H1 (cell line): ENCODE data around the gene CDC42EP3. TPM values are rescaled to one million over a fixed set of nuclear protein-coding genes. Genes with fewer than 3 reads are reported as not detected.

Source experiments
- CTCF ChIA-PET: fragments of 300-600 bp; sonication (Branson Sonifier 250); formaldehyde crosslinking; loops from one replicate; lab custom pipeline; 2021; ENCODE audit not compliant: partially characterized antibody; lab: Charles Lee
- POLR2A ChIA-PET: fragments of 300-600 bp; sonication (Branson Sonifier 250); formaldehyde crosslinking; loops from one replicate; lab custom pipeline; 2021; ENCODE audit warnings: inconsistent platforms; ENCODE audit not compliant: partially characterized antibody; lab: Charles Lee
- DNase-seq, 2 experiments: peaks; one replicate each; pipeline versions ENCODE4 v3.0.0 to v3.0.0-alpha.2; 2010 to 2022; ENCODE audit warnings: low spot score in 2 of 2, low read depth in 1 of 2, mixed read lengths in 1 of 2
- FAIRE-seq: peaks from 2 replicates; lab custom pipeline; 2011; peaks lifted over from hg19 to GRCh38; lab: Jason Lieb, UNC
- H2AFZ ChIP-seq: 2 replicates; pipeline ENCODE4 v1.8.1; 2012; ENCODE audit warnings: low read length, inconsistent platforms
- H2AK5ac ChIP-seq: 2 replicates; pipeline ENCODE4 v1.6.1; 2013; ENCODE audit warnings: low read depth, low read length
- H2BK120ac ChIP-seq: replicated peaks from 2 replicates; pipeline ENCODE3; 2013; ENCODE audit warnings: low read depth, low read length, inconsistent platforms
- H2BK12ac ChIP-seq: 2 replicates; pipeline ENCODE4 v1.6.1; 2013; ENCODE audit warnings: low read depth, low read length
- H2BK15ac ChIP-seq: 2 replicates; pipeline ENCODE4 v1.6.1; 2013; ENCODE audit warnings: low read length
- H2BK20ac ChIP-seq: 2 replicates; pipeline ENCODE4 v1.6.1; 2013; ENCODE audit warnings: low read length
- H2BK5ac ChIP-seq: 2 replicates; pipeline ENCODE4 v1.6.1; 2013; ENCODE audit warnings: low read depth, low read length
- H3K14ac ChIP-seq: 2 replicates; pipeline ENCODE4 v1.6.1; 2013; ENCODE audit warnings: inconsistent platforms; ENCODE audit not compliant: insufficient read length
- H3K18ac ChIP-seq: 2 replicates; pipeline ENCODE4 v1.6.1; 2013; ENCODE audit warnings: low read length; ENCODE audit errors: extremely low read depth
- H3K23ac ChIP-seq: 2 replicates; pipeline ENCODE4 v1.6.1; 2013; ENCODE audit warnings: inconsistent platforms; ENCODE audit not compliant: insufficient read length
- H3K23me2 ChIP-seq: 2 replicates; pipeline ENCODE4 v1.6.1; 2013; ENCODE audit warnings: low read depth, low read length
- H3K27ac ChIP-seq: 2 replicates; pipeline ENCODE4 v1.6.1; 2011; ENCODE audit warnings: low read depth, low read length, inconsistent platforms
- H3K27me3 ChIP-seq, 4 experiments: replicated peaks in 1 of 4; 1 replicate in 1 of 4; 2 replicates in 3 of 4; pipeline versions ENCODE4 v1.6.1 to v1.8.1; 2011 to 2013; ENCODE audit warnings: low read length in 3 of 4, mild to moderate bottlenecking in 3 of 4, inconsistent platforms in 2 of 4, mixed read lengths in 2 of 4, moderate library complexity in 1 of 4; ENCODE audit not compliant: control insufficient read depth in 3 of 4, insufficient read depth in 3 of 4; ENCODE audit errors: extremely low read depth in 1 of 4
- H3K36me3 ChIP-seq, 4 experiments: 2 replicates each; pipeline versions ENCODE4 v1.6.1 to v1.8.1; 2011 to 2013; ENCODE audit warnings: mild to moderate bottlenecking in 4 of 4, low read length in 3 of 4, moderate library complexity in 2 of 4, control low read depth in 1 of 4, inconsistent platforms in 1 of 4; ENCODE audit not compliant: insufficient read depth in 4 of 4, control insufficient read depth in 2 of 4
- H3K4ac ChIP-seq: replicated peaks from 2 replicates; pipeline ENCODE3; 2013; ENCODE audit warnings: low read length, low read depth, mixed read lengths, inconsistent platforms; ENCODE audit not compliant: insufficient read length
- H3K4me1 ChIP-seq, 4 experiments: replicated peaks in 1 of 4; 1 replicate in 1 of 4; 2 replicates in 3 of 4; pipeline versions ENCODE4 v1.6.1 to v1.8.1; 2011 to 2013; ENCODE audit warnings: low read length in 3 of 4, inconsistent platforms in 2 of 4, mixed read lengths in 1 of 4; ENCODE audit not compliant: insufficient read depth in 4 of 4, control insufficient read depth in 3 of 4
- H3K4me2 ChIP-seq, 2 experiments: 2 replicates each; pipeline versions ENCODE4 v1.6.1 to v1.8.1; 2011 to 2013; ENCODE audit warnings: low read depth in 2 of 2, low read length in 2 of 2, control low read depth in 1 of 2, inconsistent platforms in 1 of 2, mild to moderate bottlenecking in 1 of 2; ENCODE audit not compliant: insufficient read depth in 1 of 2
- H3K4me3 ChIP-seq, 4 experiments: fragments of 200-600, 300-600 bp in 1 of 4; sonication (generic), shearing (Covaris generic), sonication (Bioruptor Twin) in 1 of 4; 2 replicates each; pipeline versions ENCODE4 v1.5.1 to v1.8.1; 2011 to 2016; ENCODE audit warnings: low read length in 4 of 4, low read depth in 3 of 4, control low read depth in 2 of 4, inconsistent platforms in 2 of 4, mild to moderate bottlenecking in 2 of 4, mixed read lengths in 1 of 4, moderate library complexity in 1 of 4; ENCODE audit not compliant: insufficient read depth in 2 of 4; ENCODE audit errors: extremely low read depth in 1 of 4
- H3K56ac ChIP-seq: replicated peaks from 2 replicates; pipeline ENCODE3; 2013; ENCODE audit warnings: low read depth, mild to moderate bottlenecking, mixed read lengths, low read length, inconsistent platforms; ENCODE audit not compliant: insufficient read length
- H3K79me1 ChIP-seq: 2 replicates; pipeline ENCODE4 v1.6.1; 2013; ENCODE audit warnings: low read depth, low read length, control low read depth
- H3K79me2 ChIP-seq, 2 experiments: 2 replicates each; pipeline versions ENCODE4 v1.6.1 to v1.8.1; 2012 to 2013; ENCODE audit warnings: low read length in 2 of 2, mild to moderate bottlenecking in 2 of 2, inconsistent platforms in 1 of 2; ENCODE audit not compliant: insufficient read depth in 2 of 2, control insufficient read depth in 1 of 2
- H3K9ac ChIP-seq, 4 experiments: replicated peaks in 1 of 4; 1 replicate in 1 of 4; 2 replicates in 3 of 4; pipeline versions ENCODE4 v1.6.1 to v1.8.1; 2011 to 2013; ENCODE audit warnings: low read depth in 3 of 4, low read length in 3 of 4, control low read depth in 2 of 4, mild to moderate bottlenecking in 2 of 4, moderate library complexity in 2 of 4, inconsistent platforms in 1 of 4; ENCODE audit errors: extremely low read depth in 1 of 4
- H3K9me3 ChIP-seq, 2 experiments: 2 replicates each; pipeline versions ENCODE4 v1.6.1 to v1.8.1; 2012 to 2013; ENCODE audit warnings: mild to moderate bottlenecking in 2 of 2, moderate library complexity in 2 of 2, control low read depth in 1 of 2, inconsistent platforms in 1 of 2, low read depth in 1 of 2, low read length in 1 of 2, mixed read lengths in 1 of 2; ENCODE audit not compliant: insufficient read depth in 2 of 2
- H4K20me1 ChIP-seq, 2 experiments: replicated peaks in 1 of 2; 2 replicates each; pipeline versions ENCODE3 to v1.8.1; 2011 to 2013; ENCODE audit warnings: inconsistent platforms in 2 of 2, low read length in 2 of 2, mild to moderate bottlenecking in 1 of 2; ENCODE audit not compliant: insufficient read depth in 2 of 2, control insufficient read depth in 1 of 2
- H4K5ac ChIP-seq: 2 replicates; pipeline ENCODE4 v1.6.1; 2013; ENCODE audit warnings: low read length, low read depth, mixed read lengths, inconsistent platforms; ENCODE audit not compliant: insufficient read length
- H4K8ac ChIP-seq: 2 replicates; pipeline ENCODE4 v1.8.0; 2013; ENCODE audit warnings: mild to moderate bottlenecking, moderate library complexity, low read length, inconsistent platforms; ENCODE audit not compliant: insufficient read depth; ENCODE audit errors: extremely low read depth
- H4K91ac ChIP-seq: replicated peaks from 2 replicates; pipeline ENCODE3; 2013; ENCODE audit warnings: low read length, mixed read lengths, inconsistent platforms; ENCODE audit not compliant: insufficient read length
- BRCA1 ChIP-seq: IDR thresholded peaks from 2 replicates; pipeline ENCODE4 v1.6.1; 2012; ENCODE audit warnings: low read depth, low read length, improper control_type of control experiment
- CBX8 ChIP-seq: fragments of 300-800, 300-1000 bp; sonication (generic); IDR thresholded peaks from 2 replicates; pipeline ENCODE4 v1.7.1; 2016; ENCODE audit warnings: low read depth, low read length, borderline replicate concordance
- GABPA ChIP-seq: IDR thresholded peaks from 2 replicates; pipeline ENCODE4 v1.6.1; 2011; ENCODE audit warnings: mild to moderate bottlenecking, low read length, moderate library complexity, borderline replicate concordance; ENCODE audit not compliant: insufficient read depth
- KDM1A ChIP-seq: fragments of 200-600, 300-600 bp; sonication (generic); IDR thresholded peaks from 2 replicates; pipeline ENCODE4 v1.7.1; 2016; ENCODE audit warnings: mild to moderate bottlenecking, low read length, borderline replicate concordance
- MAFK ChIP-seq: IDR thresholded peaks from 2 replicates; pipeline ENCODE4 v1.6.1; 2012; ENCODE audit warnings: low read depth, mild to moderate bottlenecking, improper control_type of control experiment, low read length
- PHF8 ChIP-seq: fragments of 200-600 bp; sonication (generic); conservative IDR thresholded peaks from 2 replicates; pipeline ENCODE4 v1.7.1; 2012; ENCODE audit warnings: low read depth, mild to moderate bottlenecking, inconsistent platforms, low read length, moderate library complexity
- TAF1 ChIP-seq: IDR thresholded peaks from 2 replicates; pipeline ENCODE4 v1.6.1; 2011; ENCODE audit warnings: mild to moderate bottlenecking, low read depth, low read length
- ZNF274 ChIP-seq: IDR thresholded peaks from 2 replicates; pipeline ENCODE4 v1.7.0; 2012; ENCODE audit warnings: low read length, borderline replicate concordance; ENCODE audit errors: extremely low read depth
- WGBS, 2 experiments: shearing (Covaris generic) in 1 of 2; methylation state at CpG; one replicate each; pipeline versions ENCODE4 v1.1.6 to v1.1.7; 2013 to 2015; ENCODE audit warnings: low lambda C conversion rate in 2 of 2, mixed read lengths in 2 of 2, inconsistent platforms in 1 of 2, low coverage in 1 of 2, missing lambda C conversion rate in 1 of 2; ENCODE audit not compliant: insufficient replicate concordance in 2 of 2, insufficient coverage in 1 of 2, insufficient read length in 1 of 2; ENCODE audit errors: extremely low coverage in 1 of 2, missing lambda C conversion rate in 1 of 2; 5-methylcytosine and 5-hydroxymethylcytosine counted together
- polyA plus RNA-seq, 7 experiments: library from polyadenylated mRNA; depleted of rRNA in 3 of 7; stranded (reverse) in 5 of 7; unstranded in 2 of 7; fragments of >200 nt in 5 of 7; fragments of 200-250 nt in 2 of 7; gene quantifications; 1 replicate in 5 of 7; 2 replicates in 1 of 7; 4 replicates in 1 of 7; pipeline versions ENCODE4 v1.2.1 to v1.2.3, GENCODE V29; 2011 to 2013; ENCODE audit warnings: missing spikeins in 2 of 7, mixed read lengths in 2 of 7
- total RNA-seq: library from RNA; stranded (reverse); fragmentation: NEBNext Ultra II Directional; extraction: Animal tissue kit (Norgen Biotek cat#: 25700); gene quantifications from 2 replicates; pipeline ENCODE4 v1.2.1, GENCODE V29; 2021
- TF ChIP-seq, protein P1 (sequence below): IDR thresholded peaks from 2 replicates; pipeline ENCODE4 v1.6.1; 2011; ENCODE audit warnings: low read length, improper control_type of control experiment

CDC42EP3 gene
- total and polyA plus RNA-seq, 2 of the 8 experiments (the other 6 are each of a cell fraction or from before 2014, with no cell fraction given): 18.4 to 24.7 TPM

DNA sequence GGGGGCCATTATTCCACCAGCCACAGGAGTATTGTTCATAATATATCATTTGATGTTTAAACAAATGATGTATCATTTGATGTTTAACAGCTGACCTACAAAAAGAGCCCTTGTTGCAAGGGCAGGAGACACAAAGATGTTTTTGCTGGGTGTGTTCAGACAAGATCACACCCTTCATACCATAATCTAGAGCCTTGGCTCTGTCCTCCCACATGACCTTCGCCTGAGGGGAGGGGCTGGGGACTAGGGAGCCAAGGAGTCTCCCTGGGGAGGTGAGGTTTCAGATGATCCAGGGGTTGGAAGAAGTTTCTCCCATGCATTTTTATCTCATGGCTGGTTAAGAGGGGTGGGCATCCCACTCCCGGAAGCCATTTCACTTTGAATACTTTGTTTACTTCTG, 33.5 kb downstream of the CDC42EP3 start:
- H3K9me3 ChIP-seq: no peaks in the 10 kb centered on the region
- H3K23ac ChIP-seq: no peak overlapping the region
- H3K23me2 ChIP-seq: no peaks in the 10 kb centered on the region
- DNase-seq (no peak), FAIRE-seq (no peak)
- no peak overlapping the region for H3K56ac ChIP-seq
- no peak overlapping the region for H4K8ac ChIP-seq
- H4K20me1 ChIP-seq: no peaks in the 10 kb centered on the region
- no peak overlapping the region for H2BK20ac ChIP-seq
- no peak overlapping the region for H4K91ac ChIP-seq
- 72% methylated on average over 2 of the region's 2 CpGs; no CpG with 5 or more reads in 1 of the 2 experiments for WGBS, 2 experiments
- ChIA-PET CTCF (interaction anchor here (0.8 to 1.0 kb wide), 3 partner anchors 10 to 239 kb away, joined by 3 to 4 read pairs (median 3); no protein-coding TSS in a partner anchor), POLR2A (interaction anchor here (0.7 to 1.1 kb wide), 3 partner anchors 11 to 257 kb away, joined by 3 read pairs; no protein-coding TSS in a partner anchor)
- H3K27me3 ChIP-seq: no peaks in the 10 kb centered on the region
- no peak overlapping the region for H2AFZ ChIP-seq
- H3K14ac ChIP-seq: no peak overlapping the region
- H3K79me2 ChIP-seq: no peaks in the 10 kb centered on the region
- no peak overlapping the region for H3K4me3 ChIP-seq
- 0 out of 8 replicates have a peak, but pooled peaks cover 0 to 2% (median 0%) of the 10 kb centered on the region in 4 experiments for H3K36me3 ChIP-seq
- no peak overlapping the region for H3K18ac ChIP-seq
- no peak for TF ChIP-seq KDM1A
- no peak for TF ChIP-seq ZNF274
- no peak for TF ChIP-seq GABPA
- TF ChIP-seq MAFK: no peak
- TF ChIP-seq BRCA1: no peak
- TF ChIP-seq, protein P1, sequence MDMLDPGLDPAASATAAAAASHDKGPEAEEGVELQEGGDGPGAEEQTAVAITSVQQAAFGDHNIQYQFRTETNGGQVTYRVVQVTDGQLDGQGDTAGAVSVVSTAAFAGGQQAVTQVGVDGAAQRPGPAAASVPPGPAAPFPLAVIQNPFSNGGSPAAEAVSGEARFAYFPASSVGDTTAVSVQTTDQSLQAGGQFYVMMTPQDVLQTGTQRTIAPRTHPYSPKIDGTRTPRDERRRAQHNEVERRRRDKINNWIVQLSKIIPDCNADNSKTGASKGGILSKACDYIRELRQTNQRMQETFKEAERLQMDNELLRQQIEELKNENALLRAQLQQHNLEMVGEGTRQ: no peak
- no peak for TF ChIP-seq PHF8
- TF ChIP-seq CBX8: no peak
- TF ChIP-seq TAF1: no peak
- H3K27ac ChIP-seq: no peak overlapping the region
- no peak overlapping the region for H2BK15ac ChIP-seq
- no peak overlapping the region for H2BK12ac ChIP-seq
- H3K79me1 ChIP-seq: no peaks in the 10 kb centered on the region
- H2BK5ac ChIP-seq: no peak overlapping the region
- H3K4me2 ChIP-seq: no peak overlapping the region
- no peak overlapping the region for H3K9ac ChIP-seq
- H3K4me1 ChIP-seq: no peaks in the 10 kb centered on the region
- no peak overlapping the region for H2AK5ac ChIP-seq
- no peak overlapping the region for H4K5ac ChIP-seq
- H3K4ac ChIP-seq: no peak overlapping the region
- H2BK120ac ChIP-seq: no peak overlapping the region
